SU-DHL-6 (cell line): Measurements from ENCODE around the gene TCEA3.
"Not testable (repeated sequence)": the region's sequence is repeated elsewhere in the genome, so short reads cannot be mapped to it uniquely, and the experiment has no call there.

ENCODE experiments used
- EZH2phosphoT487 ChIP-seq: fragments of 200-600 bp; sonication (generic), shearing (Covaris generic); conservative IDR thresholded peaks from 2 replicates; pipeline ENCODE4 v1.6.1; 2018; ENCODE audit warnings: mild to moderate bottlenecking, antibody characterized with exemption, low read length, moderate library complexity, mixed read lengths
- TF ChIP-seq, protein P1 (sequence below): fragments of 200-600 bp; sonication (generic); IDR thresholded peaks from one replicate; pipeline ENCODE4 v1.5.1; 2017; ENCODE audit warnings: antibody characterized with exemption, mild to moderate bottlenecking, low read length, moderate library complexity; ENCODE audit not compliant: insufficient read depth, poor library complexity, severe bottlenecking

DNA sequence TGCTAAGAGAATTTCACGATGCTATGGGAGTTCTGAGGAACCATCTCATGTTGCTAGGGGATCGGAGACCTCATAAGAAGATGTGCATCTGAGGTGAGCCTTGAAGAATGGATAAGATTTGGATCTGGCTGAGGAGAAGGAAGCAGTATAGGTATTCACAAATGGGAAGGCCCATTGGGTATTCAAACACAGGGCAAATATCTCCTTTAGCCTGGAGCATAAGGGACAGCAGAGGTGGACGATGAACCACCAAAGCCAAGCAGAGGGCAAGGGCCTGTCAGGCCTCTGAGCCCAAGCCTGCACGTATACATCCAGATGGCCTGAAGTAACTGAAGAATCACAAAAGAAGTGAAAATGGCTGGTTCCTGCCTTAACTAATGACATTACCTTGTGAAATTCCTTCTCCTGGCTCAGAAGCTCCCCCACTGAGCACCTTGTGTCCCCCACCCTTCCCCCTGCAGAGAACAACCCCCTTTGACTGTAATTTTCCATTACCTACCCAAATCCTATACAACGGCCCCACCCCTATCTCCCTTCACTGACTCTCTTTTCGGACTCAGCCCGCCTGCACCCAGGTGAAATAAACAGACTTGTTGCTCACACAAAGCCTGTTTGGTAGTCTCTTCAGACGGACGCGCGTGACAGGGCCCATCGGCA is 50.3 kb downstream of the TCEA3 start:
- TF ChIP-seq, protein P1, sequence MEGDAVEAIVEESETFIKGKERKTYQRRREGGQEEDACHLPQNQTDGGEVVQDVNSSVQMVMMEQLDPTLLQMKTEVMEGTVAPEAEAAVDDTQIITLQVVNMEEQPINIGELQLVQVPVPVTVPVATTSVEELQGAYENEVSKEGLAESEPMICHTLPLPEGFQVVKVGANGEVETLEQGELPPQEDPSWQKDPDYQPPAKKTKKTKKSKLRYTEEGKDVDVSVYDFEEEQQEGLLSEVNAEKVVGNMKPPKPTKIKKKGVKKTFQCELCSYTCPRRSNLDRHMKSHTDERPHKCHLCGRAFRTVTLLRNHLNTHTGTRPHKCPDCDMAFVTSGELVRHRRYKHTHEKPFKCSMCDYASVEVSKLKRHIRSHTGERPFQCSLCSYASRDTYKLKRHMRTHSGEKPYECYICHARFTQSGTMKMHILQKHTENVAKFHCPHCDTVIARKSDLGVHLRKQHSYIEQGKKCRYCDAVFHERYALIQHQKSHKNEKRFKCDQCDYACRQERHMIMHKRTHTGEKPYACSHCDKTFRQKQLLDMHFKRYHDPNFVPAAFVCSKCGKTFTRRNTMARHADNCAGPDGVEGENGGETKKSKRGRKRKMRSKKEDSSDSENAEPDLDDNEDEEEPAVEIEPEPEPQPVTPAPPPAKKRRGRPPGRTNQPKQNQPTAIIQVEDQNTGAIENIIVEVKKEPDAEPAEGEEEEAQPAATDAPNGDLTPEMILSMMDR = not testable (repeated sequence)
- not testable (repeated sequence) for TF ChIP-seq EZH2phosphoT487
